ENCODE data around the gene MYO7B.

MYO7B gene

DNA sequence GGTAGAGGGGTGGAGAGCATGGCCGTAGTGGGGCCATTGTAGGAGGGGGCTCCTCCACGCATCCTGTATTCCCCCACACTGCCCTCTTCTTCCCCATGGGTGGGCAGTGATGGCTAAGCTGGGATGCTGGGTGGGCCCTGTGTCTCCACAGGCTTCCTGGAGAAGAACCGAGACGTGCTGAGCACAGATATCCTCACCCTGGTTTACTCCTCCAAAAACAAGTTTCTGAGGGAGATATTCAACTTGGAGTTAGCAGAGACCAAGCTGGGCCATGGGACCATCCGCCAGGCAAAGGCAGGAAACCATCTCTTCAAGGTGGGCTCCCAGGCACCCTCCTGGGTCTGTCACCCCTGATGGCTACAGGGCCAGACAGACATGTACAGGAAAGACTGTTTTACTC lies 52.8 kb downstream of the MYO7B start:
- Histone ChIP-seq H3K36me3 (ENCODE audit: control insufficient read depth in 2 of 2, insufficient read depth in 2 of 2, low read length in 2 of 2) (no peaks in the 10 kb centered on the region), H3K9me3 (ENCODE audit: control insufficient read depth in 2 of 2, low read length in 2 of 2) (no peaks in the 10 kb centered on the region), H3K4me1 (ENCODE audit: control insufficient read depth, insufficient read depth, low read length) (peaks cover 2% of the 10 kb centered on the region)

DNA sequence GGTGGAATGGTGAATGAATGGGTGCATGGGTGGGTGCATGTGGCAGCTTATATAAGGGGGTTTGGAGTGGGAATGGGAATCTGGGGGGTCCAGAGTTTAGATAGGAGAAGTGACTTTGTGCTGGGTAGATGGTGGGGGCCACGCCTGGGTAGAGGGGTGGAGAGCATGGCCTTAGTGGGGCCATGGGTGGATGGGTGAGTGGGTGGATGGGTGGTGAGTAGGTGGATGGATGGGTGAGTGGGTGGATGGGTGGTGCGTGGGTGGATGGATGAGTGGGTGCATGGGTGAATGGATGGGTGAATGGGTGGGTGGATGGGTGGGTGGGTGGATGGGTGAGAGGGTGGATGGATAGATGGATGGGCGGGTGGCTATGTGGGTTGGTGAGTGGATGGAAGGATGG lies 53.9 kb downstream of the MYO7B start:
- H3K9ac ChIP-seq (ENCODE audit: low read length in 2 of 2): no peak overlapping the region
- H3K36me3 ChIP-seq (ENCODE audit: control insufficient read depth in 2 of 2, insufficient read depth in 2 of 2, low read length in 2 of 2): no peaks in the 10 kb centered on the region
- no peaks in the 10 kb centered on the region for H3K27me3 ChIP-seq (ENCODE audit: control insufficient read depth in 1 of 2, insufficient read depth in 2 of 2, low read length in 2 of 2)
- peaks cover 2% of the 10 kb centered on the region for H3K4me1 ChIP-seq (ENCODE audit: control insufficient read depth, insufficient read depth, low read length)
- H3K9me3 ChIP-seq (ENCODE audit: control insufficient read depth in 2 of 2, low read length in 2 of 2): no peaks in the 10 kb centered on the region
- H3K27ac ChIP-seq (ENCODE audit: low read length): no peak overlapping the region
- no peak overlapping the region for H3K4me3 ChIP-seq (ENCODE audit: low read length in 2 of 2)

More for the DNA sequence above, 52.8 kb downstream of the MYO7B start:
- Histone ChIP-seq H3K27me3 (ENCODE audit: control insufficient read depth in 1 of 2, insufficient read depth in 2 of 2, low read length in 2 of 2) (no peaks in the 10 kb centered on the region), H3K4me3 (ENCODE audit: low read length in 2 of 2) (no peak overlapping the region), H3K27ac (ENCODE audit: low read length) (no peak overlapping the region), H3K9ac (ENCODE audit: low read length in 2 of 2) (no peak overlapping the region)

DNA sequence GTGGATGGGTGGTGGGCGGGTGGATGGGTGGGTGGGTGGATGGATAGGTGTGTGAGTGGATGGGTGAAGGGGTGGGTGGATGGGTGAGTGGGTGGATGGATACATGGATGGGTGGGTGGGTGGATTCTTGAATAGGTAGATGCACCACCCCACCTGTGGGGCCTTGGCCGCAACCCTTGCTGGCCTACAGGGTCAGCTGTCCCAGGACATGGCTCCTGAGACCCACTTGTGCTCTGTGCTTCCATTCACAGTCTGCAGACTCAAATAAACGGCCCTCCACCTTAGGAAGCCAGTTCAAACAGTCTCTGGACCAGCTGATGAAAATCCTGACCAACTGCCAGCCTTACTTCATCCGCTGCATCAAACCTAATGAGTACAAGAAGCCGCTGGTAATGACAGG lies 54.4 kb downstream of the MYO7B start:
- Histone ChIP-seq H3K9me3 (ENCODE audit: control insufficient read depth in 2 of 2, low read length in 2 of 2) (no peaks in the 10 kb centered on the region), H3K4me3 (ENCODE audit: low read length in 2 of 2) (no peak overlapping the region), H3K4me1 (ENCODE audit: control insufficient read depth, insufficient read depth, low read length) (peaks cover 2% of the 10 kb centered on the region), H3K9ac (ENCODE audit: low read length in 2 of 2) (no peak overlapping the region), H3K36me3 (ENCODE audit: control insufficient read depth in 2 of 2, insufficient read depth in 2 of 2, low read length in 2 of 2) (no peaks in the 10 kb centered on the region), H3K27me3 (ENCODE audit: control insufficient read depth in 1 of 2, insufficient read depth in 2 of 2, low read length in 2 of 2) (no peaks in the 10 kb centered on the region), H3K27ac (ENCODE audit: low read length) (no peak overlapping the region)

DNA sequence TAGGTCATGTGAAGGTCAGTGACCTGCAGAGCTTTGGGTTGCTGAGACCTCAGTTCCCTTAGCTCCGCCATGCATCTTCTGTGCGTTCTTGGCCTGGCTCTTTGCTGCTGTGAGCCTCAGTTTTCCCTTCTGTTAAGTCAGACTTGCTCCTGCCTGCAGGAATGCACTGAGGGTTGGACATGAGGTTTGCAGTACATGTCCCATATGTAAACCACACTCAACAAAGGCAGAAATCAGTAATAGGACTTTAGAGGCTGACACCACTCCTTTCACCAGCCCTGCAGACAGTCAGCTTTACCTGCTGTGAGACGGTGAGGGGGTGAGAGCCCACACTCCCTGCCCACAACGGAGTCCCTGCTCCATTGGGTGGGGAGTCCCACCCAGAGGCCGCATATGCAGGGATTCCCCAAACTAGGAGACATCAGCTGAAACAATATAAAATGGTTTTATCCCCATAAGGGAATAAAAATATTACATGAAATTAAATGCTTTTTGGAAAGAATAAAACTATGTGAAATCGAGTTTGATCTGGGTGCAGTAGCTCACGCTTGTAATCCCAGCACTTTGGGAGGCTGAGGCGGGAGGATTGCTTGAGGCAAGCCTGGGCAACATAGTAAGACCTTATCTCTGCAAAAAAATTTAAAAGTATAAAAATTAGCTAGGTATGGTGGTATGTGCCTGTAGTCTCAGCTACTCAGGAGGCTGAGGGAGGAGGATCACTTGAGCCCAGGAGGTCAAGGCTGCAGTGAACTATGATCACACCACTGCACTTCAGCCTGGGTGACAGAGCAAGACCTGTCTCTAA lies 55.1 kb downstream of the MYO7B start:
- Histone ChIP-seq H3K27ac (ENCODE audit: low read length) (no peak overlapping the region), H3K27me3 (ENCODE audit: control insufficient read depth in 1 of 2, insufficient read depth in 2 of 2, low read length in 2 of 2) (no peaks in the 10 kb centered on the region), H3K9ac (ENCODE audit: low read length in 2 of 2) (no peak overlapping the region), H3K4me3 (ENCODE audit: low read length in 2 of 2) (no peak overlapping the region), H3K9me3 (ENCODE audit: control insufficient read depth in 2 of 2, low read length in 2 of 2) (no peaks in the 10 kb centered on the region), H3K4me1 (ENCODE audit: control insufficient read depth, insufficient read depth, low read length) (peaks cover 2% of the 10 kb centered on the region), H3K36me3 (ENCODE audit: control insufficient read depth in 2 of 2, insufficient read depth in 2 of 2, low read length in 2 of 2) (no peaks in the 10 kb centered on the region)

DNA sequence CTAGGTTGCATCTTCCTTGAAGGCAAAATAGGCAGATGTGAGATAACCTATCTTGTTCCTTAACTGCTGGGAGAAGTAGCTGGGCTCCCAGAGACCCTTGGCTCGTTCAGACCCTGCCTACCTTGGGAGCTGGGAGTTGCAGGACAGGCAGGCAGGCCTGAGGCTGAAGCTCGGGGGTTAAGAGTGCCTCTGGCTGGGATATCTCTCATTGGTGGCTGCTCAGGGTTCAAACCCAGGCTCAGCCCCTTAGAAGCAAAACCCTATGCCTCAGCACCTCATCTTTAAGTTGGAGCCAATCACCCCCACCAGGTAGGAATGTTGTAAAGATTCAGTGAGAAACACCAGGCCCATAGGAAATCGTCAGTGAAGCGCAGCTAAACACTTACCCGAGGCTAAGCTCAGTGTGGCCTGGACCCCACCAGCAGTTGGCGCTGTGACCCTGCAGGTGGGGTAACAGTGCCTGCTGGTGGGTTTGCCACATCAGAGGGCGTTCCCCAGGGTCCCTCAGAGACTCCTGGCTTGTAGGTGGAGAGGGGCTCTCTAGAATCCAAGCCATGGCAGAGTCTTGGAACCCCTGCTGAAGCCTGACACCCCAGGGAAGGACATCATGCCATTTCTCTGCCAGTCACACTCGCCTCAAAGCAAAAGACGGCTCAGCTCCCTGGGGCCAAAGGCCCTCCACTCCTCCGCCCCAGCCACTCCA lies 55.9 kb downstream of the MYO7B start:
- Histone ChIP-seq H3K4me1 (ENCODE audit: control insufficient read depth, insufficient read depth, low read length) (peaks cover 2% of the 10 kb centered on the region), H3K9me3 (ENCODE audit: control insufficient read depth in 2 of 2, low read length in 2 of 2) (no peaks in the 10 kb centered on the region), H3K36me3 (ENCODE audit: control insufficient read depth in 2 of 2, insufficient read depth in 2 of 2, low read length in 2 of 2) (no peaks in the 10 kb centered on the region), H3K9ac (ENCODE audit: low read length in 2 of 2) (no peak overlapping the region), H3K27me3 (ENCODE audit: control insufficient read depth in 1 of 2, insufficient read depth in 2 of 2, low read length in 2 of 2) (no peaks in the 10 kb centered on the region), H3K4me3 (ENCODE audit: low read length in 2 of 2) (no peak overlapping the region), H3K27ac (ENCODE audit: low read length) (no peak overlapping the region)

DNA sequence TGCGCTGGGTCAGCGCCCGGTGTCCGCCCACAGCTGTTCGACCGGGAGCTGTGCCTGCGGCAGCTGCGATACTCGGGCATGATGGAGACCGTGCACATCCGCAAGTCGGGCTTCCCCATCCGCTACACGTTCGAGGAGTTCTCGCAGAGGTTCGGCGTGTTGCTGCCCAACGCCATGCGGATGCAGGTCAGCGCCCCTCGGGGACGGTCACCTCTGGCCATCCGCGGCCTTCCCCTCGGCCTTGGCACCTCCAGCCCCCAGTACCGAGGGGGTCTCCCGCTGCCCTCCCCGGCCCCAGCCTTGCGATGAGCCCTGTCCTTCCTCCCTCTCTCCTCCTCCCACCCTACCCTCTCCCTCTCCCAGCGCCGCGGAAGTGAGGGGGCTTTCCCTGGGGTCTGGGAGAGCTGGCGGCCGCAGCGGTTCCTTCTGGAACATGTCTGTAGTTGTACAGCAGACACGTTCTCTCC lies 57.3 kb downstream of the MYO7B start:
- Histone ChIP-seq H3K4me1 (ENCODE audit: control insufficient read depth, insufficient read depth, low read length) (peaks cover 2% of the 10 kb centered on the region), H3K4me3 (ENCODE audit: low read length in 2 of 2) (no peak overlapping the region)

DNA sequence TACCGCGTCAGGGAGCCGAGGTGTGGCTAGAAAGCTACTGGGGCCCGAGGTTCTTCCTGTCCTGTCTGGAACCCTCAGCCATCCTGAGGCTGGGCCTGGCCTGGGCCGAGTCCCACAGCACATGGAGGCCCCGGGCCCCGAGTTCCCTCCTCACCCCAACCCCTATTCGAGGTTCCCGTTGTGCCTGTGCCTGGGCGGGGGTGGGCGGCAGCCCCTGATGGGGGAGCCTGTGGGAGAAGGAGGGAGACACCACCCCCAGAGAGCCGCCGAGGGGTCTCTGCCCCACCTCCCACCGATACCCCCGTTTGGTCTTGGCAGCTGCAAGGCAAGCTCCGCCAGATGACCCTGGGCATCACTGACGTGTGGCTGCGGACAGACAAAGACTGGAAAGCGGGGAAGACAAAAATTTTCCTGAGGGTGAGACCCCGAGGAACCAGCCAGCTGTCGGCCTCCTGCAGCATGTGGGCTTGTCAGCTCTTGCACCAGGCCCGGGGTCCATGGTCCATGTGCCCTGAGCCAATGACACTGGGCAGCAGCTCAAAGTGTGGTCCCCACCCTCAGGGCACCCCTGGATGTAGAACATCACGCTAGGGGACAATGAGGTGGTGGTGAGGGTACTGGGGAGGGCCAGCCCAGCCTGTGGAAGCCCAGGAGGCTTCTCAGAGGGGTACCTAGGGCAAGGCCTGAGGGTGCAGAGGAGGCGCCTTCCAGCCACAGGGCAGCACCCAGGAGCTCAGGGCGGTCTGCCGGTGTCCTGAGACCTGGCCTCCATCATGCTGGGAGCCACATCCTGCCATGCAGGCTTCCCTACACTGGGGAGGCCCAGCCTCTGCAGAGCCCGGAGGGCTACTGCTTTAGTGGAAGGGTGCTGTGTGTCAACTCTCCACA lies 58.0 kb downstream of the MYO7B start:
- Histone ChIP-seq H3K4me3 (ENCODE audit: low read length in 2 of 2) (no peak overlapping the region), H3K27me3 (ENCODE audit: control insufficient read depth in 1 of 2, insufficient read depth in 2 of 2, low read length in 2 of 2) (no peaks in the 10 kb centered on the region), H3K9me3 (ENCODE audit: control insufficient read depth in 2 of 2, low read length in 2 of 2) (peaks cover 0 to 2% of the 10 kb centered on the region in 2 donors), H3K9ac (ENCODE audit: low read length in 2 of 2) (no peak overlapping the region), H3K27ac (ENCODE audit: low read length) (no peak overlapping the region), H3K4me1 (ENCODE audit: control insufficient read depth, insufficient read depth, low read length) (peaks cover 2% of the 10 kb centered on the region), H3K36me3 (ENCODE audit: control insufficient read depth in 2 of 2, insufficient read depth in 2 of 2, low read length in 2 of 2) (no peaks in the 10 kb centered on the region)

More for the DNA sequence above, 57.3 kb downstream of the MYO7B start:
- Histone ChIP-seq H3K9ac (ENCODE audit: low read length in 2 of 2) (no peak overlapping the region), H3K36me3 (ENCODE audit: control insufficient read depth in 2 of 2, insufficient read depth in 2 of 2, low read length in 2 of 2) (no peaks in the 10 kb centered on the region), H3K27me3 (ENCODE audit: control insufficient read depth in 1 of 2, insufficient read depth in 2 of 2, low read length in 2 of 2) (no peaks in the 10 kb centered on the region), H3K27ac (ENCODE audit: low read length) (no peak overlapping the region), H3K9me3 (ENCODE audit: control insufficient read depth in 2 of 2, low read length in 2 of 2) (no peaks in the 10 kb centered on the region)

DNA sequence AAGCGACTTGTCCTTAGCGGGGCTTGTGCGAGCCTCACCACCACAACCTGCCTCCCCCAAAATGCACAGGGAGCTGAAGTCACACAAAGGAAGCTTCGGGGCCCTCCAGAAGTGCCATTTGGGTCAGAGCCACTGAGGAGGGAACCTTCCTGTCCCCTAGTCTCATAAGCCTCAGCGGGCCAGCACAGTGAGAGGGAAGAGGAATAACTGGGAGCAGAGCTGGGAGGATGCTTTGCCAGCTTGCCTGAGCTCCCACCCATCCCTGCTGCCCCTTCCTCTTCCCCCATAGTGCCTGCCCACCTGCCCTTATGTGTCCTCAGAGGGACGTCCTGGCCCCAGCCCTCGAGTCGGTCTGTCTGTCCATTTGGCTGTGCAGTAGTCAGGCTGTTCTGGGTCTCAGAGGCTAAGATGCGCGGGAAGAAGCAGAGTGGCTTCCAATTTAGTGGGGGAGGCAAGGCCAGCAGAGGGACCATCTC lies 58.7 kb downstream of the MYO7B start:
- H3K27me3 ChIP-seq (ENCODE audit: control insufficient read depth in 1 of 2, insufficient read depth in 2 of 2, low read length in 2 of 2): no peaks in the 10 kb centered on the region
- H3K36me3 ChIP-seq (ENCODE audit: control insufficient read depth in 2 of 2, insufficient read depth in 2 of 2, low read length in 2 of 2): no peaks in the 10 kb centered on the region
- H3K9me3 ChIP-seq (ENCODE audit: control insufficient read depth in 2 of 2, low read length in 2 of 2): peaks cover 0 to 2% of the 10 kb centered on the region in 2 donors
- no peak overlapping the region for H3K4me3 ChIP-seq (ENCODE audit: low read length in 2 of 2)
- peaks cover 2% of the 10 kb centered on the region for H3K4me1 ChIP-seq (ENCODE audit: control insufficient read depth, insufficient read depth, low read length)
- H3K9ac ChIP-seq (ENCODE audit: low read length in 2 of 2): no peak overlapping the region
- no peak overlapping the region for H3K27ac ChIP-seq (ENCODE audit: low read length)

DNA sequence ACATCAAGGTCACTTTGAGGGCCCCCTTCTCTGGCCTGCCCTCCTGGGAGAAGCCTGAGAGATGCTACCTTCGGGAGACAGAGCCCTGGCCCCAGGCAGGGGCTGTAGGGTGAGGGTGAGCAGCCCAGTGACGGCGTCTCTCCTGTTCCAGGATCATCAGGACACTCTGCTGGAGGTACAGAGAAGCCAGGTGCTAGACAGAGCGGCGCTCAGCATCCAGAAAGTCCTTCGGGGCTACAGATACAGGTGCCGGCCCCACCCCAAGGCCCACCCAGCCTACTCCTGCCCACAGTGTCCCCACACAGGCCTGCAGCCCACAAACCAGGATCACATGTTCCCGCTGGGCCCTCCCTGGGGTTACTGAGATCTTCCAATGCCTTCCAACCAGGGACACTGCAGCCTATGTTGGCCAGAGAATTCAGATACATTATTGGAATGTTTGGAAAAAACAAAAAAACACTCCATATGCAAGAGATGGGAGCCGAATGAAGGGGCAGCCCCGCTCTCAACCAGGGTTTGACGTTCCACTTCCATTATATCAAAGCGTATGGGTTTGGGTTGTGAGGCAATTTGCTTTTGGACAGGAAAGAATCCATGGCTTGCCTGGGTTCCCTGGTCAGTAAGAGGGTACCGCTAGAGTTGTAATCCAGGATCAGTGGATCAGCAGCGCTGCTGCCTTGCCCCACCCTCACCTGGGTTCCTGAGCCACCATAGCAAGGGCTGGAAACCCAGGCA lies 61.0 kb downstream of the MYO7B start:
- Histone ChIP-seq H3K9ac (ENCODE audit: low read length in 2 of 2) (no peak overlapping the region), H3K36me3 (ENCODE audit: control insufficient read depth in 2 of 2, insufficient read depth in 2 of 2, low read length in 2 of 2) (no peaks in the 10 kb centered on the region), H3K27ac (ENCODE audit: low read length) (no peak overlapping the region), H3K9me3 (ENCODE audit: control insufficient read depth in 2 of 2, low read length in 2 of 2) (peaks cover 0 to 2% of the 10 kb centered on the region in 2 donors), H3K27me3 (ENCODE audit: control insufficient read depth in 1 of 2, insufficient read depth in 2 of 2, low read length in 2 of 2) (no peaks in the 10 kb centered on the region), H3K4me3 (ENCODE audit: low read length in 2 of 2) (no peak overlapping the region), H3K4me1 (ENCODE audit: control insufficient read depth, insufficient read depth, low read length) (no peaks in the 10 kb centered on the region)

All from stomach smooth muscle (tissue), 2 donors.